OCI-LY7 (cell line): ENCODE data around the gene PHLDB1. TPM values are rescaled to one million over a fixed set of nuclear protein-coding genes. Genes with fewer than 3 reads are reported as not detected.

Experiments
- BruUV-seq: library from RNA; stranded (reverse); fragments of 400-500 nt; replicated peaks from 2 replicates; lab custom pipeline; 2021; lab: Mats Ljungman, UMichigan
- CTCF ChIA-PET: fragments of 300-600 bp; sonication (Branson Sonifier 250); formaldehyde crosslinking; loops from one replicate; lab custom pipeline; 2022; ENCODE audit warnings: antibody characterized with exemption; ENCODE audit not compliant: unreplicated experiment; lab: Charles Lee
- POLR2A ChIA-PET: fragments of 300-600 bp; sonication (Branson Sonifier 250); formaldehyde crosslinking; loops from one replicate; lab custom pipeline; 2022; ENCODE audit warnings: antibody characterized with exemption; lab: Charles Lee
- DNase-seq: peaks from one replicate; pipeline ENCODE4 v3.0.0-alpha.2; 2015; ENCODE audit warnings: low spot score
- H2AFZ ChIP-seq: fragments of 200-600 bp; sonication (generic), shearing (Covaris generic); 2 replicates; pipeline ENCODE4 v1.6.1; 2014; ENCODE audit warnings: mild to moderate bottlenecking, antibody characterized with exemption, low read length, moderate library complexity
- H3K27ac ChIP-seq: fragments of 200-600 bp; sonication (generic); 2 replicates; pipeline ENCODE4 v1.5.1; 2014; ENCODE audit warnings: mixed run types, low read depth, mild to moderate bottlenecking, moderate library complexity, low read length, inconsistent platforms; ENCODE audit not compliant: poor library complexity, severe bottlenecking
- H3K36me3 ChIP-seq: fragments of 200-600 bp; sonication (generic); 2 replicates; pipeline ENCODE4 v1.6.1; 2014; ENCODE audit warnings: mild to moderate bottlenecking, antibody characterized with exemption, low read length, moderate library complexity, mixed read lengths; ENCODE audit not compliant: insufficient read depth
- H3K4me1 ChIP-seq: fragments of 200-600 bp; sonication (generic); 2 replicates; pipeline ENCODE4 v1.5.1; 2014; ENCODE audit warnings: mild to moderate bottlenecking, low read length; ENCODE audit not compliant: insufficient read depth, poor library complexity, severe bottlenecking
- H3K4me2 ChIP-seq: fragments of 200-600 bp; sonication (generic); 2 replicates; pipeline ENCODE4 v1.6.1; 2014; ENCODE audit warnings: mild to moderate bottlenecking, low read length
- H3K4me3 ChIP-seq: fragments of 200-600 bp; sonication (generic); 2 replicates; pipeline ENCODE4 v1.5.1; 2014; ENCODE audit warnings: mild to moderate bottlenecking, low read depth, low read length; ENCODE audit not compliant: poor library complexity, severe bottlenecking
- H3K79me2 ChIP-seq: fragments of 200-600 bp; sonication (generic); 2 replicates; pipeline ENCODE4 v1.6.1; 2016; ENCODE audit warnings: low read depth, mild to moderate bottlenecking, low read length, moderate library complexity, mixed read lengths; ENCODE audit not compliant: insufficient read depth
- H3K9me2 ChIP-seq: fragments of 200-600 bp; sonication (generic); 2 replicates; pipeline ENCODE4 v1.6.1; 2016; ENCODE audit warnings: mild to moderate bottlenecking, low read length, mixed read lengths; ENCODE audit not compliant: insufficient read depth
- H3K9me3 ChIP-seq: fragments of 200-600 bp; sonication (generic); 2 replicates; pipeline ENCODE4 v1.6.1; 2014; ENCODE audit warnings: mild to moderate bottlenecking, mixed run types, low read length, mixed read lengths
- H4K20me1 ChIP-seq: fragments of 200-600 bp; sonication (generic); 2 replicates; pipeline ENCODE4 v1.6.1; 2014; ENCODE audit warnings: mild to moderate bottlenecking, antibody characterized with exemption, low read length, moderate library complexity, mixed read lengths; ENCODE audit not compliant: insufficient read depth
- EZH2phosphoT487 ChIP-seq: fragments of 200-600 bp; sonication (generic); IDR thresholded peaks from 2 replicates; pipeline ENCODE4 v1.6.1; 2018; ENCODE audit warnings: low read depth, borderline replicate concordance, mild to moderate bottlenecking, mixed run types, antibody characterized with exemption, low read length, moderate library complexity, mixed read lengths
- intact Hi-C: fragments of 100-400 bp; cut with micrococcal nuclease; formaldehyde crosslinking; loops from one replicate; pipeline ENCODE4 v1.10.0; 2022; ENCODE audit not compliant: unreplicated experiment
- total RNA-seq, 2 experiments: library from RNA; depleted of rRNA in 1 of 2; stranded (reverse); fragments of >200 nt in 1 of 2; shearing (Covaris generic) in 1 of 2; gene quantifications; 2 replicates each; pipeline ENCODE4 v1.2.3, GENCODE V29; 2014 to 2022
- TF ChIP-seq, protein P1 (sequence below): fragments of 200-600 bp; sonication (generic); conservative IDR thresholded peaks from 2 replicates; pipeline ENCODE4 v1.5.1; 2014; ENCODE audit warnings: mild to moderate bottlenecking, antibody characterized with exemption, low read length, moderate library complexity, mixed read lengths

The PHLDB1 gene
- total RNA-seq, 2 experiments from 2014 or later, result 0.19 TPM; not detected in 1

DNA sequence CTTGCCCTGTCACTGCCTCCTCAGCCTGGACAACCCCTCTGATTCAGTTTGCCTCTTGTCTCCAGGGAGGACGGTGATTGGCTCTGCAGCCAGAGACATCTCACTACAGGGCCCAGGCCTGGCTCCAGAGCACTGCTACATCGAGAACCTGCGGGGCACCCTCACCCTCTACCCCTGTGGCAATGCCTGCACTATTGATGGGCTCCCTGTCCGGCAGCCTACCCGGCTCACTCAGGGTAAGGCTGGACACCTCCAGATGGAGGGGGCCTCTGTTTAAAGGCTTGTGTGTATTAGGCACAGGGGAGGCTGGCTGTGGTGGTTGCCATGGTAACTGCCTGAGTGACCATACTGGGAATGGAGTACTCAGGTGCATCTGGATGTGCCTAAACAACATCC is 8.6 kb downstream of the PHLDB1 start:
- POLR2A ChIA-PET, result interaction anchor here (0.6 kb wide), 1 partner anchor 594 kb away, joined by 3 read pairs; no protein-coding TSS in a partner anchor
- Histone ChIP-seq H4K20me1 (no peaks in the 10 kb centered on the region), H3K4me3 (no peak overlapping the region), H3K9me3 (no peaks in the 10 kb centered on the region), H3K27ac (no peak overlapping the region), H3K4me1 (no peaks in the 10 kb centered on the region), H2AFZ (no peak overlapping the region), H3K36me3 (no peaks in the 10 kb centered on the region), H3K4me2 (no peak overlapping the region), H3K9me2 (no peaks in the 10 kb centered on the region), H3K79me2 (no peaks in the 10 kb centered on the region)
- CTCF ChIA-PET, result no interaction called here
- no TSS peak for BruUV-seq
- no peak for DNase-seq
- TF ChIP-seq, protein P1, sequence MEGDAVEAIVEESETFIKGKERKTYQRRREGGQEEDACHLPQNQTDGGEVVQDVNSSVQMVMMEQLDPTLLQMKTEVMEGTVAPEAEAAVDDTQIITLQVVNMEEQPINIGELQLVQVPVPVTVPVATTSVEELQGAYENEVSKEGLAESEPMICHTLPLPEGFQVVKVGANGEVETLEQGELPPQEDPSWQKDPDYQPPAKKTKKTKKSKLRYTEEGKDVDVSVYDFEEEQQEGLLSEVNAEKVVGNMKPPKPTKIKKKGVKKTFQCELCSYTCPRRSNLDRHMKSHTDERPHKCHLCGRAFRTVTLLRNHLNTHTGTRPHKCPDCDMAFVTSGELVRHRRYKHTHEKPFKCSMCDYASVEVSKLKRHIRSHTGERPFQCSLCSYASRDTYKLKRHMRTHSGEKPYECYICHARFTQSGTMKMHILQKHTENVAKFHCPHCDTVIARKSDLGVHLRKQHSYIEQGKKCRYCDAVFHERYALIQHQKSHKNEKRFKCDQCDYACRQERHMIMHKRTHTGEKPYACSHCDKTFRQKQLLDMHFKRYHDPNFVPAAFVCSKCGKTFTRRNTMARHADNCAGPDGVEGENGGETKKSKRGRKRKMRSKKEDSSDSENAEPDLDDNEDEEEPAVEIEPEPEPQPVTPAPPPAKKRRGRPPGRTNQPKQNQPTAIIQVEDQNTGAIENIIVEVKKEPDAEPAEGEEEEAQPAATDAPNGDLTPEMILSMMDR, result no peak
- no peak for TF ChIP-seq EZH2phosphoT487
- intact Hi-C loops, result loop anchor here (5.0 kb wide), 1 partner anchor 469 kb away; no protein-coding TSS in a partner anchor

DNA sequence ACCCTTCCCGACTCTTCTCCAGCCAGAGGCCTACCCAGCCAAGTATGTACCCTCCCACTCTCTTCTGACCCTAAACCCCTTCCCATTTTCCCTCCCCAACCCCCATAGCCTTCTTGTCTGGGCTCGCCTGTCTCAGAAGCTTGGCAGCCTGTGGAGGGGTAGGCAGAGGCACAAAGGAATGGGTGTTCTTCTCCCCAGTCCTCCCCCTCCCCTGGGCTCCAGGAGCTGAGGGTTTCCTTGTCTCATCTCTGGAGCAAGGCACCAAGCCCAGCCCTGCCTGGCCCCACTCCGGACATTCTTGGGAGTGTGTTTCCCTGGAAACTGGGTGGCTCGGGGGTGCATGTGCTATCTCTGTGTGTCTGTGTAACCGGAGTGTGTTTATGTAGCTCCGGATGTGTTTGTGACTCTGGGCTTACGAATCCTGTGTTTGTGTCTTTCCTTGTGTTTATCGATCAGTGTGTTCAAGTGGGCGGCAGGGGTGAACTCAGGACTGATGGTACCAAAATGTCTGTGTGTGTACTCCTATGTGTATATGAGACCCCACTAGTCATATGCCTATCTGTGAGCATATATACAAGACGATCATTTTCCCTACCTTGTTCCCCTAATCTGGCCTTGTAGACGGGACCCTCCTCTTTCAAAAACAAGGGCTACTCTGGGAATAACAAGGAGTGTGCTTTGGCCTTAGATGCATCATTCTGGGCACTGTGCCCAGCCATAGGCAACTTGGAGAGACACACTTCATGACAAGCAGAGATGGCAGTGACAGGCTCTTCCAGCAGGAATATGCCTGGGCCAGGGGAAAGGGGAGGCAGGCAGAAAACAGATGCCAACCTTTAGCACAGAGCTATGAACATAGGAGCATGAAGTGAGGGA is 10.9 kb downstream of the PHLDB1 start:
- Histone ChIP-seq H3K27ac (no peak overlapping the region), H3K4me2 (no peak overlapping the region), H3K9me3 (no peaks in the 10 kb centered on the region), H3K4me3 (no peak overlapping the region), H3K79me2 (no peaks in the 10 kb centered on the region), H4K20me1 (no peaks in the 10 kb centered on the region), H3K9me2 (no peaks in the 10 kb centered on the region), H3K4me1 (no peaks in the 10 kb centered on the region), H3K36me3 (no peaks in the 10 kb centered on the region), H2AFZ (no peak overlapping the region)
- TF ChIP-seq EZH2phosphoT487, result no peak
- TF ChIP-seq, protein P1, result no peak
- POLR2A ChIA-PET, result interaction anchor here (0.6 kb wide), 1 partner anchor 18 kb away, joined by 3 read pairs; no protein-coding TSS in a partner anchor
- intact Hi-C loops, result loop anchor here (5.0 kb wide), 1 partner anchor 471 kb away; no protein-coding TSS in a partner anchor
- CTCF ChIA-PET, result interaction anchor here (0.6 kb wide), 1 partner anchor 9 kb away, joined by 4 read pairs; no protein-coding TSS in a partner anchor
- BruUV-seq, result no TSS peak
- no peak for DNase-seq
